ENCODE results near the gene SLC37A4. TPM values are rescaled to one million over a fixed set of nuclear protein-coding genes. Genes with fewer than 3 reads are reported as not detected.
"Not testable (repeated sequence)": the region's sequence is repeated elsewhere in the genome, so short reads cannot be mapped to it uniquely, and the experiment has no call there.

The SLC37A4 gene
- total RNA-seq, 4 donors from 2014 or later = 6.9 to 13.9 (median 11.5) TPM

DNA sequence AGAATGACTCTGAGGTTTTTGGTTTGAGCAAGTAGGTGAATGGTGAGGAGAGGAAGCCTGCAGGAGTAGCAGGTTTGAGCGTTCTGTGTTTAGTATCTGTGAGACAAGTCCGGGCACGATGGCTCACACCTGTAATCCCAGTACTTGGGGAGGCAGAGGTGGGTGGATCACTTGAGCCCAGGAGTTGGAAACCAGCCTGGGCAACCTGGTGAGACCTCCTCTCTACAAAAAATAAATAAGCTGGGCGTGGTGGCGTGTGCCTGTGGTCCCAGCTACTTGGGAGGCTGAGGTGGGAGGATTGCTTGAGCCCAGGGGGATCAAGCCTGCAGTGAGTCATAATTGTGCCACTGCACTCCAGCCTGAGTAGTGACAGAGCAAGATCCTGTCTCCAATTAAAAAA lies 42.4 kb downstream of the SLC37A4 start:
- Histone ChIP-seq H3K27ac (peak overlapping the region in 3 of 4 donors; percentile 57 to 83 (median 81)), H3K36me3 (no peaks in the 10 kb centered on the region), H3K9me3 (no peaks in the 10 kb centered on the region), H3K4me1 (peaks cover 0 to 15% (median 0%) of the 10 kb centered on the region in 3 donors), H3K4me3 (no peak overlapping the region), H3K27me3 (no peaks in the 10 kb centered on the region)
- DNase-seq = no peak
- TF ChIP-seq, protein P1, sequence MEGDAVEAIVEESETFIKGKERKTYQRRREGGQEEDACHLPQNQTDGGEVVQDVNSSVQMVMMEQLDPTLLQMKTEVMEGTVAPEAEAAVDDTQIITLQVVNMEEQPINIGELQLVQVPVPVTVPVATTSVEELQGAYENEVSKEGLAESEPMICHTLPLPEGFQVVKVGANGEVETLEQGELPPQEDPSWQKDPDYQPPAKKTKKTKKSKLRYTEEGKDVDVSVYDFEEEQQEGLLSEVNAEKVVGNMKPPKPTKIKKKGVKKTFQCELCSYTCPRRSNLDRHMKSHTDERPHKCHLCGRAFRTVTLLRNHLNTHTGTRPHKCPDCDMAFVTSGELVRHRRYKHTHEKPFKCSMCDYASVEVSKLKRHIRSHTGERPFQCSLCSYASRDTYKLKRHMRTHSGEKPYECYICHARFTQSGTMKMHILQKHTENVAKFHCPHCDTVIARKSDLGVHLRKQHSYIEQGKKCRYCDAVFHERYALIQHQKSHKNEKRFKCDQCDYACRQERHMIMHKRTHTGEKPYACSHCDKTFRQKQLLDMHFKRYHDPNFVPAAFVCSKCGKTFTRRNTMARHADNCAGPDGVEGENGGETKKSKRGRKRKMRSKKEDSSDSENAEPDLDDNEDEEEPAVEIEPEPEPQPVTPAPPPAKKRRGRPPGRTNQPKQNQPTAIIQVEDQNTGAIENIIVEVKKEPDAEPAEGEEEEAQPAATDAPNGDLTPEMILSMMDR (IDR thresholded peaks at IDR 0.05) = no peak
- no peak for TF ChIP-seq POLR2A (IDR thresholded peaks at IDR 0.05)
- 25 to 53% methylated on average over 5 of the region's 5 CpGs for WGBS, 2 donors
- intact Hi-C loops (cut with DNase I) = no loop called here

DNA sequence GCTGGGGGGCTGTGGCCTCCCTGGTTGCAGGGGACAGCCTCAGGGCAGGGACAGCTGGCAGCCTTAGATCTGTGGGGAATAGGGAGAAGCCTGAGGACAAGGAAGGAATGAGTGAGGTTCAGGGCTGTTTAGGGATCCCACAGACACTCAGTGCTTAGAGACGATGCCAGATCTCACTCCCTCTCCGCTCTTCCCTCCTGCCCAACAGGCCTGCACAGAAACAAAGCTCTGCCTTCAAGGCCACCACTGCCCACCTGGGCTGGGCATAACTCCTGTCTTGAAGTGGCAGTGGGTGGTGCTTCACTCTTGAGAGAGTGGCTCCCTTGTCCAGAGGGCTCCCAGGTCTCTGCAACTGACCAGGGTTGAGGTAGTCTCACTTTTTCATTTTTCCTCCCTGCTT lies 45.9 kb downstream of the SLC37A4 start:
- Histone ChIP-seq H3K4me1 (peaks cover 0 to 24% (median 0%) of the 10 kb centered on the region in 3 donors), H3K36me3 (no peaks in the 10 kb centered on the region), H3K27ac (no peak overlapping the region), H3K27me3 (peaks cover 0 to under 1% (median 0%) of the 10 kb centered on the region in 4 donors), H3K9me3 (no peaks in the 10 kb centered on the region), H3K4me3 (no peak overlapping the region)
- no peak for DNase-seq
- intact Hi-C loops (cut with DNase I) = no loop called here
- TF ChIP-seq, protein P1 (IDR thresholded peaks at IDR 0.05) = no peak
- TF ChIP-seq POLR2A (IDR thresholded peaks at IDR 0.05) = no peak
- WGBS, 2 donors = 75% methylated on average over 2 of the region's 2 CpGs; no CpG with 5 or more reads in 1 of the 2 donors

DNA sequence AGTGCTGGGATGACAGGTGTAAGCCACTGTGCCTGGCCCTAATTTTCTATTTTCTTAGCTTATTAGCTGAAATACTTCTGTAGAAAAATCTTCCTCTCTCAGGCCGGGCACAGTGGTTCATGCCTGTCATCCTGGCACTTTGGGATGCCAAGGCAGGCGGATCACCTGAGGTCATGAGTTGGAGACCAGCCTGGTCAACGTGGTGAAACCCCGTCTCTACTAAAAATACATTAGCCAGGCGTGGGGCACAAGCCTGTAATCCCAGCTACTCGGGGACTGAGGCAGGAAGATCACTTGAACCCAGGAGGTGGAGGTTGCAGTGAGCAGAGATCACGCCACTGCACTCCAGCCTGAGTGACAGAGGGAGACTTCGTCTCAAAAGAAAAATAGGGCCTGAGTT lies 46.3 kb downstream of the SLC37A4 start:
- H3K27me3 ChIP-seq; intact Hi-C loops (cut with DNase I); H3K36me3 ChIP-seq; DNase-seq; H3K4me3 ChIP-seq; H3K27ac ChIP-seq; H3K9me3 ChIP-seq: not testable (repeated sequence)
- WGBS, 2 donors = 67 to 78% methylated on average over 1 to 3 of the region's 8 CpGs
- peaks cover 0 to 27% (median 0%) of the 10 kb centered on the region in 3 donors for H3K4me1 ChIP-seq

DNA sequence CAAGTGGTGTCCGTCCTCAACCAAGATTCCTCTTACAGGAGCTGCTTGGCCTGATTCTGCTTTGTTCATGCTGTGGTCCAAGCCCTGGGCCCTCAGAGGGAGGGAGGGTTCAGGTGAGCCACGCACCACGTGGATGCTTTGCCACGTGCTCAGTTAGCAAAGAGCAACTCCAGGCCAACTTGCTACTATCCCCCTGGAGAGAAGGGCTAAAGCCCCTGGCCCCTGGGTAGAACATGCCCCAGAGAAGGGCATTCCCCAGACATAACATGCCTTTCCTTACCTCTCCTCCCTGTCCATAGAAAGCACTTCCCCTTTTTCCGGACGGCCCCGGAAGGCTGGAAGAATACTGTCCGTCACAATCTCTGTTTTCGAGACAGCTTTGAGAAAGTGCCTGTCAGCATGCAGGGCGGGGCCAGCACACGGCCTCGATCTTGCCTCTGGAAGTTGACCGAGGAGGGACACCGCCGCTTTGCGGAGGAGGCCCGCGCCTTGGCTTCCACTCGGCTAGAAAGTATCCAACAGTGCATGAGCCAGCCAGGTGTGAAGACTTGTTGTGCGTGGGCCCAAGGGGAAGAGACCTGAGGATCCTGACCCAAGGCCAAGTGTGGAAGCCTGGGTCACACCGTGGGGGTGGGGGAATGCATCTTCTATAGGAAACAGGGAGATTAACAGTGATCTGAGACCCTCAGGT lies 50.3 kb downstream of the SLC37A4 start:
- intact Hi-C loops (cut with DNase I) = no loop called here
- Histone ChIP-seq H3K4me1 (peaks cover 0 to 13% (median 0%) of the 10 kb centered on the region in 3 donors), H3K4me3 (no peak overlapping the region), H3K36me3 (no peaks in the 10 kb centered on the region), H3K27me3 (peaks cover 0 to 23% (median 0%) of the 10 kb centered on the region in 4 donors), H3K9me3 (no peaks in the 10 kb centered on the region), H3K27ac (no peak overlapping the region)
- no peak for TF ChIP-seq POLR2A (IDR thresholded peaks at IDR 0.05)
- TF ChIP-seq, protein P1 (IDR thresholded peaks at IDR 0.05) = no peak
- no peak for DNase-seq
- 20 to 70% methylated on average over 4 to 7 of the region's 21 CpGs for WGBS, 2 donors

DNA sequence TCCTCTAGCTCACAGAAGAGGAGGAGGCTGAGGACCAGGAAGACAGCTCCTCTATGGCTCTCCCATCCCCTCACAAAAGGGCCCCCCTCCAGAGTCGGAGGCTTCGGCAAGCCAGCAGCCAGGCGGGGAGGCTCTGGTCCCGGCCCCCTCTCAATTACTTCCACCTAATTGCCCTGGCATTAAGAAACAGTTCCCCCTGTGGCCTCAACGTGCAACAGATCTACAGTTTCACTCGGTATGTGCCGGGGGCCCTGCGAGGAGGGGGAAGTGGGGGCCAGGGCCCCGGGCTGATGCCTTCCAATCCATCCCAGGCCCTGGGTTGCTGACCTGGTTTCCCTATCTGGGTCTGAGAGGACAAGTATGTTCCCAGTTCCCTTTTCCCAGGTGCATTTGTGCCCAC lies 51.2 kb downstream of the SLC37A4 start:
- no peaks in the 10 kb centered on the region for H3K36me3 ChIP-seq
- H3K4me3 ChIP-seq = no peak overlapping the region
- DNase-seq = no peak
- peaks cover 0 to 23% (median 0%) of the 10 kb centered on the region in 4 donors for H3K27me3 ChIP-seq
- intact Hi-C loops (cut with DNase I) = no loop called here
- H3K27ac ChIP-seq = no peak overlapping the region
- TF ChIP-seq, protein P1 (IDR thresholded peaks at IDR 0.05) = no peak
- no peak for TF ChIP-seq POLR2A (IDR thresholded peaks at IDR 0.05)
- H3K9me3 ChIP-seq = no peaks in the 10 kb centered on the region
- WGBS, 2 donors = 56 to 83% methylated on average over 2 to 9 of the region's 9 CpGs
- peaks cover 0 to 13% (median 0%) of the 10 kb centered on the region in 3 donors for H3K4me1 ChIP-seq

All from esophagus squamous epithelium (tissue), 5 donors.